Neural crest cell (in vitro differentiated cells): Measurements from ENCODE around the gene FAM90A1. TPM values are rescaled to one million over a fixed set of nuclear protein-coding genes. Genes with fewer than 3 reads are reported as not detected.
"Not testable (repeated sequence)": the region's sequence is repeated elsewhere in the genome, so short reads cannot be mapped to it uniquely, and the experiment has no call there.

Experiments used
- DNase-seq: peaks from one replicate; pipeline ENCODE4 v3.0.0; 2021; ENCODE audit warnings: low read depth, mixed read lengths, low spot score
- H3K27ac Mint-ChIP-seq: one replicate; pipeline ENCODE4 v1.8.0; 2021; ENCODE audit warnings: mild to moderate bottlenecking, mixed read lengths; ENCODE audit not compliant: unreplicated experiment
- H3K27me3 Mint-ChIP-seq: 2 replicates; pipeline ENCODE4 v1.8.0; 2021; ENCODE audit warnings: low read depth, mild to moderate bottlenecking, mixed read lengths
- H3K36me3 Mint-ChIP-seq: 2 replicates; pipeline ENCODE4 v1.8.0; 2021; ENCODE audit warnings: low read depth, mild to moderate bottlenecking, mixed read lengths
- H3K4me1 Mint-ChIP-seq: 2 replicates; pipeline ENCODE4 v1.8.0; 2021; ENCODE audit warnings: mixed read lengths
- H3K4me3 Mint-ChIP-seq: one replicate; pipeline ENCODE4 v1.8.0; 2021; ENCODE audit warnings: mild to moderate bottlenecking, mixed read lengths
- H3K9me3 Mint-ChIP-seq: 2 replicates; pipeline ENCODE4 v1.8.0; 2021; ENCODE audit warnings: mixed read lengths
- total RNA-seq: library from RNA; stranded (reverse); gene quantifications from 2 replicates; pipeline ENCODE4 v1.2.1, GENCODE V29; 2021
- TF ChIP-seq, protein P1 (sequence below): fragments of 200-600 bp; sonication (generic); conservative IDR thresholded peaks from 2 replicates; pipeline ENCODE4 v1.5.0; 2021; ENCODE audit warnings: antibody characterized with exemption, mild to moderate bottlenecking

Gene FAM90A1
- total RNA-seq, 1 donor from 2014 or later, result not detected

DNA sequence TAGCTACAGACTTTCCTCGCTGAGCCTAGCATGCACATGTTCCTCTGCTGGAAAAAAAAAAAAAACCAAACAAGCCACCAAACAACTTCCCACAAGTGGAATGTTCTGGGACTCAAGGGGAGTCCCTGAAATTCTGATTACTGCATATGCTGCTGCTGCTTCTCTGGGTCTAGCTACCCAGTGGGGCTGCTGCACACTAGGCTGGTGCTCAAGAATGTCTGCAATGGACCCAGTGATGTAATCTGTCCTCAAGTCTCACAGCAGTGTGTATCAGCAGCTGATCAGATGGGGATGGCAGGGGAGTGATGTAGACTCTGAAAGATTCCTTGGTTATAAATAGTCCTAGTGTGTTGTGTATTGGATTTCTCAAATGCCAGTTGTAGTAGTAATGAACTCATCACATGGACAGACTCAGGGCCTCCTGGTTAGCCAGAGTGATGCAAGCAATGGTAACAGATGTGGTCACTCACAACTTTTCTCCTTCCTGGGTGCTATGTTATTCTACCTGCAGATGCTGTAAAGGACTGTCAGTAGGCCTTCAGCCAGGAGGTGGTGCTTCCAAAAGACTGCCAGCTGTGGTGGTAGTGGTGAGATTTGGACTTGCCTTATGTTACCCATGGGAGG is 29.6 kb downstream of the FAM90A1 start:
- H3K9me3 Mint-ChIP-seq, H3K4me3 Mint-ChIP-seq, DNase-seq, H3K4me1 Mint-ChIP-seq, H3K36me3 Mint-ChIP-seq, H3K27ac Mint-ChIP-seq, H3K27me3 Mint-ChIP-seq: not testable (repeated sequence)

DNA sequence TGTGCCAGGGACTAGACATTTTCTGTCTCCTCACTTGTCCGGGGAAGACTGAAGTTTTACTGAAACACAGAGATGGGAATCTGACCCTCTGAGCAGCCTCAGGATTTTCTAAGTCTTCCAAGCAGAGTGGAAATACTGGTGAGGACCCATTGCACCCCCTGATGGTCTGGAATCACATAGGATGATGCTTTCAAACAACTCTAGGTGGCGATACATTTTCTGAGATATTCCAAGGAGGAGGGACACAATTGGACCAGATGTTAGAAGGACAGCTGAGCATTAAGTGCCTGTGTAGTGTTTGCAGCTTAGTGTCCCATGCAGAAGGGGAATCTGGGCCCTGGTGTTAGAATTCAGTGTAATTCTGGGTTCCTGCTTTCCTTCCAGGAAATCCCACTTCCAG is 39.3 kb downstream of the FAM90A1 start:
- not testable (repeated sequence) for H3K27me3 Mint-ChIP-seq, H3K27ac Mint-ChIP-seq, H3K4me3 Mint-ChIP-seq, H3K4me1 Mint-ChIP-seq, H3K9me3 Mint-ChIP-seq, H3K36me3 Mint-ChIP-seq, DNase-seq

- H3K4me1 Mint-ChIP-seq, result peaks cover 17% of the 10 kb centered on the region
- H3K36me3 Mint-ChIP-seq, DNase-seq, H3K27me3 Mint-ChIP-seq, H3K4me3 Mint-ChIP-seq, H3K27ac Mint-ChIP-seq, H3K9me3 Mint-ChIP-seq: not testable (repeated sequence)
These were observed 43.2 kb downstream of the FAM90A1 start for GRCh38 chr12:8184206-8184605.

GRCh38 chr12:8183346-8183745 is 44.1 kb downstream of the FAM90A1 start:
- H3K27me3 Mint-ChIP-seq, H3K27ac Mint-ChIP-seq, H3K9me3 Mint-ChIP-seq, H3K36me3 Mint-ChIP-seq, DNase-seq, H3K4me3 Mint-ChIP-seq: not testable (repeated sequence)
- peaks cover 17% of the 10 kb centered on the region for H3K4me1 Mint-ChIP-seq

GRCh38 chr12:8182923-8183322 is 44.5 kb downstream of the FAM90A1 start:
- H3K4me3 Mint-ChIP-seq, H3K27me3 Mint-ChIP-seq, H3K27ac Mint-ChIP-seq, DNase-seq, H3K36me3 Mint-ChIP-seq, H3K9me3 Mint-ChIP-seq: not testable (repeated sequence)
- H3K4me1 Mint-ChIP-seq, result peaks cover 17% of the 10 kb centered on the region

DNA sequence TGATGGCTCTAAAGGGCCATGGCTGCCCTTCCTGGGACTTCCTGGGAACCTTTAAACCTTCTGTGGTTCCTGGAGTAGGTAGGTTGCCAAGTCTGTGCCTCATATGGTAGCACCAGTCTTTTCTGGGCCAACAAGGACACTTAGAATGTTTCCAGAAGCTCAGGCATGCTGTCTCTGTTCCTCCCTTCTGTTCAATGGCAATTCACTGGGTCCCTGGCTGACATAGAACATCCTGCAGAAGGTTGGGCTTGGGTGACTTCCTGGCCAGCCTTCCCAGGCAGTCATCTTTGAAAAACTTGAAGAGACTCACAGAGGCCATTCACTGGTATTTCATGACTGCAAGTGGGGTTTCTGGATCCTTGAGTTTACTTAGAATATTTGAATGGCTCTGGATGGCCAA is 46.1 kb downstream of the FAM90A1 start:
- not testable (repeated sequence) for H3K36me3 Mint-ChIP-seq, H3K9me3 Mint-ChIP-seq, H3K27me3 Mint-ChIP-seq, DNase-seq, H3K27ac Mint-ChIP-seq
- Mint-ChIP-seq H3K4me1 (peaks cover 17% of the 10 kb centered on the region), H3K4me3 (peak overlapping the region; percentile 86)

DNA sequence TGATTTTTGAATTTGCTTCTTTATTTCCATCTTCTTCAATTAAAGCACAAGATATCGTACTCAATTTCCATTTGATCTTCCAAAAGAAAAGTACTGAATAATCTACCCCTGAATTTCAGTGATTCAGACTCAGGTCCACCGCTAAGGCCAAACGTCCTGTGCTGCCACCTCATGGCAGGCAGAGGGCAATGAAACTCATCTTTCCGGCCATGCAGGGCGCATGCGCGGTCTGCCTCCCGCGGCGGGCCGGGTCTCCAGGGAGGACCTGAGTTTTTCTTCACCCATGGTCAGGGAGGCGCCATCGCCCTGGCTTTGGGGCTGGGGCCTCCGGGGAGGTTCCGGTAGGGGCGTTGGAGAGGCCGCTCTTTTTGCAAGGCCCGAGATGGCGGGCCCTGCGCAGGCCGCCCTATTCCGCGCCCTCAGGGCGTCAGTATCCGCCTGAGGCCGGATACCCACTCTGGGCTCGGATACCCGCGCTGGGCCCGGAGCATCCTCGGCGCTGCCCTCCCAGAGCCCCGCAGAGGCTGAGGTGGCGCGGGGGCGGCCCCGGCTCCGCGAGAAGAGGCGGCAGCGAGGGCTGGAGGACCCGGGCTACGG is 47.3 kb downstream of the FAM90A1 start:
- TF ChIP-seq, protein P1, sequence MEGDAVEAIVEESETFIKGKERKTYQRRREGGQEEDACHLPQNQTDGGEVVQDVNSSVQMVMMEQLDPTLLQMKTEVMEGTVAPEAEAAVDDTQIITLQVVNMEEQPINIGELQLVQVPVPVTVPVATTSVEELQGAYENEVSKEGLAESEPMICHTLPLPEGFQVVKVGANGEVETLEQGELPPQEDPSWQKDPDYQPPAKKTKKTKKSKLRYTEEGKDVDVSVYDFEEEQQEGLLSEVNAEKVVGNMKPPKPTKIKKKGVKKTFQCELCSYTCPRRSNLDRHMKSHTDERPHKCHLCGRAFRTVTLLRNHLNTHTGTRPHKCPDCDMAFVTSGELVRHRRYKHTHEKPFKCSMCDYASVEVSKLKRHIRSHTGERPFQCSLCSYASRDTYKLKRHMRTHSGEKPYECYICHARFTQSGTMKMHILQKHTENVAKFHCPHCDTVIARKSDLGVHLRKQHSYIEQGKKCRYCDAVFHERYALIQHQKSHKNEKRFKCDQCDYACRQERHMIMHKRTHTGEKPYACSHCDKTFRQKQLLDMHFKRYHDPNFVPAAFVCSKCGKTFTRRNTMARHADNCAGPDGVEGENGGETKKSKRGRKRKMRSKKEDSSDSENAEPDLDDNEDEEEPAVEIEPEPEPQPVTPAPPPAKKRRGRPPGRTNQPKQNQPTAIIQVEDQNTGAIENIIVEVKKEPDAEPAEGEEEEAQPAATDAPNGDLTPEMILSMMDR, result peak; percentile 78
- DNase-seq, result peak; percentile 65
- not testable (repeated sequence) for H3K27ac Mint-ChIP-seq, H3K36me3 Mint-ChIP-seq, H3K27me3 Mint-ChIP-seq, H3K9me3 Mint-ChIP-seq
- peaks cover 17% of the 10 kb centered on the region for H3K4me1 Mint-ChIP-seq
- H3K4me3 Mint-ChIP-seq, result peak overlapping the region; percentile 75

DNA sequence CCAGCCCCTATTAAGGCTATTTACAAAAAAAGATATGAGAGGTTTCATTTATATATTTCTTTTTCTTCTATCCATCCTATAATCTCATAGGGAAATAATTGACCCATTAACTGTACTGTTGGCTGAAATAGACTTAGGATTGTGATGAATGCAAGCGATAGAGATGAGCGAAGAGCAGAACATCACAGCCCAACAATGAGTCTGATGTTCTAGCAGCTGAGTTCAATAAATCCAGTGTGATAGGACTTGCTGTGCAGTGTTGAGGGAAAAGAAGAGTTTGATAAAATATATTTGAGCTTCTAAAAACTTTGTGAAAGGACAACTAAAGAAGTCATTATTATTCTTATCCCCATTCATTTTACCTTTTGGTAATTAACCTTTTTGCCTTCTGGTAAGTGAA is 54.5 kb downstream of the FAM90A1 start:
- not testable (repeated sequence) for H3K27ac Mint-ChIP-seq, DNase-seq, H3K36me3 Mint-ChIP-seq, H3K27me3 Mint-ChIP-seq, H3K9me3 Mint-ChIP-seq, H3K4me1 Mint-ChIP-seq, H3K4me3 Mint-ChIP-seq

Other genes with a start within 250 kb of the FAM90A1 start
- gene FOXJ2, start 194.9 kb downstream of the FAM90A1 start, total RNA-seq, result 14.1 and 15.4 TPM in 2 replicates
- gene C3AR1, start 161.3 kb downstream of the FAM90A1 start, total RNA-seq, result not detected in 2 replicates
- 25.7 and 27.3 TPM in 2 replicates for gene NECAP1, start 145.3 kb downstream of the FAM90A1 start, total RNA-seq
- not detected in 2 replicates for gene CLEC4A, start 104.0 kb downstream of the FAM90A1 start, total RNA-seq
- not detected in 2 replicates for gene ZNF705A, start 70.6 kb downstream of the FAM90A1 start, total RNA-seq
- not detected in 2 replicates for gene CLEC6A, start 228.3 kb upstream of the FAM90A1 start, total RNA-seq